K562 (cell line): ENCODE measurements around the gene INTS1. TPM values are rescaled to one million over a fixed set of nuclear protein-coding genes. Genes with fewer than 3 reads are reported as not detected.

ENCODE experiments used
- BMI1 ChIP-seq: fragments of 150-350 bp; IDR thresholded peaks from 2 replicates; pipeline ENCODE4 v1.6.1; 2014; ENCODE audit warnings: low read length
- CEBPB ChIP-seq: fragments of 450-650 bp; IDR thresholded peaks from 2 replicates; pipeline ENCODE4 v1.6.1; 2016; ENCODE audit warnings: missing genetic modification characterization, missing compliant biosample characterization
- CHCHD3 ChIP-seq: fragments of 250-450 bp; sonication (Bioruptor Pico); IDR thresholded peaks from 2 replicates; pipeline ENCODE4 v2.1.2; 2022; ENCODE audit warnings: mild to moderate bottlenecking
- FOSL1 ChIP-seq: fragments of 200-800 bp; sonication (Bioruptor generic); conservative IDR thresholded peaks from 2 replicates; pipeline ENCODE4 v1.6.1; 2016; ENCODE audit warnings: missing genetic modification characterization, missing compliant biosample characterization
- LCOR ChIP-seq: sonication (generic); formaldehyde crosslinking; IDR thresholded peaks from 2 replicates; pipeline ENCODE4 v1.8.0; 2022; ENCODE audit warnings: mild to moderate bottlenecking, missing genetic modification reagents
- MTA3 ChIP-seq: fragments of 450-650 bp; formaldehyde crosslinking; IDR thresholded peaks from 2 replicates; pipeline ENCODE4 v1.6.1; 2017; ENCODE audit warnings: mild to moderate bottlenecking, borderline replicate concordance
- POLR2AphosphoS2 ChIP-seq: IDR thresholded peaks from 2 replicates; pipeline ENCODE4 v1.6.1; 2012; ENCODE audit warnings: low read length, improper control_type of control experiment
- RAD21 ChIP-seq, 2 experiments: fragments of 250-450 bp in 1 of 2; fragments of 450-650 bp in 1 of 2; sonication (Bioruptor Pico) in 1 of 2; formaldehyde crosslinking in 1 of 2; IDR thresholded peaks in 1 of 2; conservative IDR thresholded peaks in 1 of 2; 2 replicates each; pipeline versions ENCODE4 v1.4.0 to v1.8.0; 2020 to 2022; ENCODE audit warnings: mild to moderate bottlenecking in 2 of 2, moderate library complexity in 1 of 2
- RFX1 ChIP-seq: fragments of 450-650 bp; IDR thresholded peaks from 2 replicates; pipeline ENCODE4 v1.6.1; 2016; ENCODE audit warnings: mild to moderate bottlenecking, moderate library complexity
- TEAD4 ChIP-seq, 2 experiments: sonication (generic) in 1 of 2; formaldehyde crosslinking in 1 of 2; IDR thresholded peaks; 2 replicates each; pipeline versions ENCODE4 v1.6.1 to v1.8.0; 2012 to 2022; ENCODE audit warnings: borderline replicate concordance in 1 of 2, inconsistent platforms in 1 of 2, low read length in 1 of 2, mild to moderate bottlenecking in 1 of 2, missing genetic modification reagents in 1 of 2
- polyA plus RNA-seq, 8 experiments: library from polyadenylated mRNA; depleted of rRNA in 4 of 8; stranded (reverse) in 5 of 8; unstranded in 3 of 8; fragments of >200 nt; fragmentation: Nextera tagmentation in 2 of 8; fragmentation: Illumina TruSeq in 1 of 8; extraction: Ambion mirVana in 2 of 8; extraction: Trizol in 1 of 8; gene quantifications; 2 replicates each; pipeline versions ENCODE4 v1.2.1 to v1.2.3, GENCODE V29; 2011 to 2014; ENCODE audit warnings: inconsistent platforms in 1 of 8, missing spikeins in 1 of 8
- total RNA-seq, 7 experiments: library from RNA; depleted of rRNA in 6 of 7; stranded (reverse); fragments of >200 nt in 6 of 7; fragmentation: Illumina TruSeq in 2 of 7; extraction: Trizol in 2 of 7; gene quantifications; 2 replicates each; pipeline versions ENCODE4 v1.2.1 to v1.2.3, GENCODE V29; 2011 to 2021; ENCODE audit warnings: low replicate concordance in 1 of 7
- TF ChIP-seq, protein P1 (sequence below), 2 experiments: fragments of 450-650 bp; formaldehyde crosslinking in 1 of 2; IDR thresholded peaks; 2 replicates each; pipeline versions ENCODE4 v1.4.0 to v1.6.1; 2014 to 2020; ENCODE audit warnings: mild to moderate bottlenecking in 2 of 2, borderline replicate concordance in 1 of 2, low read depth in 1 of 2
- TF ChIP-seq, protein P2 (sequence below): fragments of 250-450 bp; sonication (Bioruptor Pico); IDR thresholded peaks from 2 replicates; pipeline ENCODE4 v1.4.0; 2020; ENCODE audit warnings: mild to moderate bottlenecking, moderate library complexity

INTS1 gene
- total and polyA plus RNA-seq, 9 of the 15 experiments (the other 6 are each of a cell fraction or from before 2014, with no cell fraction given), result 0.34 to 119 (median 18.5) TPM

DNA sequence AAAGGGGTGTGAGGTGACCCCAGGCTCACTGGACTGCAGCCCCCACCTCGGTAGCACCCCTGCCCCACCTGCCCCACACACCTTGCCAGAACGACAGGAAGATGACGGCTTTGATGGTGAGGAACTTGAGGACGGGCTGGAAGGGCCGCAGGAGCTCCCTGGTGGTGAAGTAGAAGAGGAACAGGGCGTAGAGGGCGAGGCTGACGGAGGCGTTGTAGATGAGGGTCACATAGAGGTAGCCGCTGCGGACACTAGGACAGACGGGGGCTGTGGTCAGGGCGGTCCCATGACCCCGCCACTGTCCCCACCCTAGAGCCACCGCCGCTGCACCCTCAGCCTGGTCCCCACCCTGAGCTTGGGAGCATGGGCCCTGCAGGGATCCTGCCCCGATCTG is 44.2 kb upstream of the INTS1 start (continued):
- TF ChIP-seq, protein P1, sequence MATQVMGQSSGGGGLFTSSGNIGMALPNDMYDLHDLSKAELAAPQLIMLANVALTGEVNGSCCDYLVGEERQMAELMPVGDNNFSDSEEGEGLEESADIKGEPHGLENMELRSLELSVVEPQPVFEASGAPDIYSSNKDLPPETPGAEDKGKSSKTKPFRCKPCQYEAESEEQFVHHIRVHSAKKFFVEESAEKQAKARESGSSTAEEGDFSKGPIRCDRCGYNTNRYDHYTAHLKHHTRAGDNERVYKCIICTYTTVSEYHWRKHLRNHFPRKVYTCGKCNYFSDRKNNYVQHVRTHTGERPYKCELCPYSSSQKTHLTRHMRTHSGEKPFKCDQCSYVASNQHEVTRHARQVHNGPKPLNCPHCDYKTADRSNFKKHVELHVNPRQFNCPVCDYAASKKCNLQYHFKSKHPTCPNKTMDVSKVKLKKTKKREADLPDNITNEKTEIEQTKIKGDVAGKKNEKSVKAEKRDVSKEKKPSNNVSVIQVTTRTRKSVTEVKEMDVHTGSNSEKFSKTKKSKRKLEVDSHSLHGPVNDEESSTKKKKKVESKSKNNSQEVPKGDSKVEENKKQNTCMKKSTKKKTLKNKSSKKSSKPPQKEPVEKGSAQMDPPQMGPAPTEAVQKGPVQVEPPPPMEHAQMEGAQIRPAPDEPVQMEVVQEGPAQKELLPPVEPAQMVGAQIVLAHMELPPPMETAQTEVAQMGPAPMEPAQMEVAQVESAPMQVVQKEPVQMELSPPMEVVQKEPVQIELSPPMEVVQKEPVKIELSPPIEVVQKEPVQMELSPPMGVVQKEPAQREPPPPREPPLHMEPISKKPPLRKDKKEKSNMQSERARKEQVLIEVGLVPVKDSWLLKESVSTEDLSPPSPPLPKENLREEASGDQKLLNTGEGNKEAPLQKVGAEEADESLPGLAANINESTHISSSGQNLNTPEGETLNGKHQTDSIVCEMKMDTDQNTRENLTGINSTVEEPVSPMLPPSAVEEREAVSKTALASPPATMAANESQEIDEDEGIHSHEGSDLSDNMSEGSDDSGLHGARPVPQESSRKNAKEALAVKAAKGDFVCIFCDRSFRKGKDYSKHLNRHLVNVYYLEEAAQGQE (IDR thresholded peaks at IDR 0.05; ENCODE audit: borderline replicate concordance), result peak; percentile 72; the same call in 1 of the 2 replicates
- TF ChIP-seq, protein P1 (CRISPR knock-in tag; IDR thresholded peaks at IDR 0.05; ENCODE audit: low read depth), result no peak
- TF ChIP-seq FOSL1 (tag) (no peak), POLR2AphosphoS2 (no peak), RFX1 (no peak), BMI1 (no peak), LCOR (CRISPR knock-in tag) (no peak), TEAD4 (IDR thresholded peaks at IDR 0.05; ENCODE audit: low read length) (no peak), TEAD4 (CRISPR knock-in tag; IDR thresholded peaks at IDR 0.05; ENCODE audit: borderline replicate concordance) (no peak), RAD21 (CRISPR knock-in tag; conservative IDR thresholded peaks at IDR 0.05 in 1 of 2, IDR thresholded peaks at IDR 0.05 in 1 of 2) (peak; percentile 52 to 73), CHCHD3 (CRISPR knock-in tag) (no peak), MTA3 (no peak), CEBPB (tag) (no peak)
- TF ChIP-seq, protein P2, sequence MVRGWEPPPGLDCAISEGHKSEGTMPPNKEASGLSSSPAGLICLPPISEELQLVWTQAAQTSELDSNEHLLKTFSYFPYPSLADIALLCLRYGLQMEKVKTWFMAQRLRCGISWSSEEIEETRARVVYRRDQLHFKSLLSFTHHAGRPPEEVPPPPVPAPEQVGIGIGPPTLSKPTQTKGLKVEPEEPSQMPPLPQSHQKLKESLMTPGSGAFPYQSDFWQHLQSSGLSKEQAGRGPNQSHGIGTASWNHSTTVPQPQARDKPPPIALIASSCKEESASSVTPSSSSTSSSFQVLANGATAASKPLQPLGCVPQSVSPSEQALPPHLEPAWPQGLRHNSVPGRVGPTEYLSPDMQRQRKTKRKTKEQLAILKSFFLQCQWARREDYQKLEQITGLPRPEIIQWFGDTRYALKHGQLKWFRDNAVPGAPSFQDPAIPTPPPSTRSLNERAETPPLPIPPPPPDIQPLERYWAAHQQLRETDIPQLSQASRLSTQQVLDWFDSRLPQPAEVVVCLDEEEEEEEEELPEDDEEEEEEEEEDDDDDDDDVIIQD (CRISPR knock-in tag), result no peak
- TF ChIP-seq, all 486 proteins: peak for 13
